K562 (cell line): ENCODE data around the gene FAM78A. TPM values are rescaled to one million over a fixed set of nuclear protein-coding genes. Genes with fewer than 3 reads are reported as not detected.

ENCODE experiments used
- ATAC-seq: fragments of 200-7000 bp; cut with Tn5 transposase; 3 replicates; pipeline ENCODE4 v1.9.1; 2020; ENCODE audit warnings: moderate library complexity
- BruUV-seq: library from RNA; stranded (reverse); fragments of 400-500 nt; replicated peaks from 2 replicates; lab custom pipeline; 2021; lab: Mats Ljungman, UMichigan
- CTCF ChIA-PET: fragments of 300-600 bp; formaldehyde crosslinking; extraction: SDS; loops from one replicate; lab custom pipeline; 2021; ENCODE audit warnings: low intra/inter-chr PET ratio; lab: Yijun Ruan, JAX
- POLR2A ChIA-PET: fragments of 300-600, 350-650 bp; sonication (Branson Sonifier 250); formaldehyde crosslinking; extraction: SDS; loops from one replicate; lab custom pipeline; 2021; ENCODE audit warnings: antibody characterized with exemption, inconsistent platforms; lab: Yijun Ruan, JAX
- DNase-seq, 4 experiments: peaks; one replicate each; pipeline versions ENCODE4 v3.0.0 to v3.0.0-alpha.2; 2011 to 2018; ENCODE audit warnings: low spot score in 3 of 4, mixed read lengths in 3 of 4; ENCODE audit errors: extremely low read depth in 1 of 4
- FAIRE-seq: peaks from 2 replicates; lab custom pipeline; 2011; peaks lifted over from hg19 to GRCh38; lab: Jason Lieb, UNC
- H2AFZ ChIP-seq: 2 replicates; pipeline ENCODE4 v1.6.0; 2011; ENCODE audit warnings: low read depth, low read length, control low read depth, inconsistent platforms
- H3K27ac ChIP-seq: fragments of 200-600 bp; 3 replicates; pipeline ENCODE4 v1.8.0; 2011; ENCODE audit warnings: low read depth, mild to moderate bottlenecking, control low read depth, inconsistent platforms, low read length, moderate library complexity, mixed read lengths; ENCODE audit errors: extremely low read depth
- H3K27me3 ChIP-seq, 2 experiments: fragments of 300-600 bp in 1 of 2; 2 replicates in 1 of 2; 3 replicates in 1 of 2; pipeline versions ENCODE4 v1.6.0 to v1.8.0; 2011; ENCODE audit warnings: inconsistent platforms in 2 of 2, low read length in 2 of 2, mild to moderate bottlenecking in 1 of 2, mixed read lengths in 1 of 2, moderate library complexity in 1 of 2; ENCODE audit not compliant: control insufficient read depth in 2 of 2, insufficient read depth in 2 of 2
- H3K36me3 ChIP-seq: fragments of 300-600 bp; 3 replicates; pipeline ENCODE4 v1.8.0; 2011; ENCODE audit warnings: mild to moderate bottlenecking, low read length, inconsistent platforms; ENCODE audit not compliant: control insufficient read depth, insufficient read depth
- H3K4me1 ChIP-seq, 2 experiments: fragments of 200-600 bp in 1 of 2; replicated peaks in 1 of 2; 2 replicates in 1 of 2; 3 replicates in 1 of 2; pipeline versions ENCODE4 v1.5.1 to v1.8.0; 2011; ENCODE audit warnings: inconsistent platforms in 2 of 2, low read length in 2 of 2, mild to moderate bottlenecking in 1 of 2, mixed read lengths in 1 of 2, moderate library complexity in 1 of 2; ENCODE audit not compliant: control insufficient read depth in 2 of 2, insufficient read depth in 2 of 2
- H3K4me2 ChIP-seq: 2 replicates; pipeline ENCODE4 v1.6.1; 2011; ENCODE audit warnings: low read length, control low read depth, inconsistent platforms, mixed read lengths; ENCODE audit not compliant: insufficient read depth
- H3K4me3 ChIP-seq: fragments of 200-600 bp; sonication (generic), shearing (Covaris generic); 2 replicates; pipeline ENCODE4 v1.5.1; 2016; ENCODE audit warnings: control low read depth, inconsistent platforms
- H3K79me2 ChIP-seq: fragments of 200-600 bp; 3 replicates; pipeline ENCODE4 v1.8.0; 2011; ENCODE audit warnings: low read length, inconsistent platforms; ENCODE audit not compliant: control insufficient read depth, insufficient read depth
- H3K9ac ChIP-seq, 2 experiments: 2 replicates each; pipeline versions ENCODE4 v1.6.0 to v1.6.1; 2011; ENCODE audit warnings: low read depth in 2 of 2, low read length in 2 of 2, control low read depth in 1 of 2, inconsistent platforms in 1 of 2, mild to moderate bottlenecking in 1 of 2, mixed read lengths in 1 of 2; ENCODE audit not compliant: insufficient read depth in 1 of 2
- H3K9me1 ChIP-seq: one replicate; pipeline ENCODE4 v1.6.0; 2011; ENCODE audit warnings: inconsistent platforms, mild to moderate bottlenecking, low read length, moderate library complexity; ENCODE audit not compliant: control insufficient read depth, insufficient read depth
- H3K9me3 ChIP-seq: replicated peaks from 2 replicates; pipeline ENCODE4 v1.5.1; 2011; ENCODE audit warnings: low read depth, low read length, inconsistent platforms; ENCODE audit not compliant: control insufficient read depth, insufficient read depth
- H4K20me1 ChIP-seq: replicated peaks from 2 replicates; pipeline ENCODE4 v1.6.1; 2011; ENCODE audit warnings: low read length, inconsistent platforms, mixed read lengths; ENCODE audit not compliant: control insufficient read depth, insufficient read depth
- ARID3B ChIP-seq: fragments of 250-450 bp; sonication (Bioruptor Pico); IDR thresholded peaks from 2 replicates; pipeline ENCODE4 v1.4.0; 2020; ENCODE audit warnings: borderline replicate concordance
- DMBX1 ChIP-seq: fragments of 250-450 bp; sonication (Bioruptor Pico); IDR thresholded peaks from 2 replicates; pipeline ENCODE4 v1.8.0; 2022; ENCODE audit warnings: inconsistent platforms, mild to moderate bottlenecking, moderate library complexity, borderline replicate concordance
- FOXJ3 ChIP-seq: sonication (generic); formaldehyde crosslinking; IDR thresholded peaks from 2 replicates; pipeline ENCODE4 v1.4.0; 2020; ENCODE audit warnings: mild to moderate bottlenecking, missing genetic modification reagents
- HLTF ChIP-seq: fragments of 450-650 bp; IDR thresholded peaks from 2 replicates; pipeline ENCODE4 v1.6.1; 2016
- SP2 ChIP-seq: IDR thresholded peaks from 2 replicates; pipeline ENCODE4 v1.6.1; 2011; ENCODE audit warnings: mild to moderate bottlenecking, low read depth, low read length, moderate library complexity; ENCODE audit not compliant: poor library complexity, severe bottlenecking; ENCODE audit errors: extremely low read depth
- ZNF318 ChIP-seq, 2 experiments: fragments of 450-650 bp; IDR thresholded peaks; 2 replicates each; pipeline ENCODE4 v1.6.1; 2016; ENCODE audit warnings: mild to moderate bottlenecking in 2 of 2, borderline replicate concordance in 1 of 2, low read depth in 1 of 2, moderate library complexity in 1 of 2
- WGBS: fragments of 100-300 bp; shearing (Covaris generic); methylation state at CpG from one replicate; pipeline ENCODE4 v1.1.6; 2016; ENCODE audit warnings: low coverage, mixed read lengths; ENCODE audit not compliant: insufficient coverage; ENCODE audit errors: missing lambda C conversion rate; 5-methylcytosine and 5-hydroxymethylcytosine counted together
- in situ Hi-C: fragments of 300-500 bp; cut with MboI; formaldehyde crosslinking; loops from 4 replicates; pipeline ENCODE4 v1.15.0; 2018; ENCODE audit warnings: inconsistent platforms, mixed read lengths
- intact Hi-C: fragments of 100-400 bp; cut with micrococcal nuclease; formaldehyde crosslinking; loops from 2 replicates; pipeline ENCODE4 v1.14.2; 2022
- polyA plus RNA-seq, 8 experiments: library from polyadenylated mRNA; depleted of rRNA in 4 of 8; stranded (reverse) in 5 of 8; unstranded in 3 of 8; fragments of >200 nt; fragmentation: Nextera tagmentation in 2 of 8; fragmentation: Illumina TruSeq in 1 of 8; extraction: Ambion mirVana in 2 of 8; extraction: Trizol in 1 of 8; gene quantifications; 2 replicates each; pipeline versions ENCODE4 v1.2.1 to v1.2.3, GENCODE V29; 2011 to 2014; ENCODE audit warnings: inconsistent platforms in 1 of 8, missing spikeins in 1 of 8
- total RNA-seq, 7 experiments: library from RNA; depleted of rRNA in 6 of 7; stranded (reverse); fragments of >200 nt in 6 of 7; fragmentation: Illumina TruSeq in 2 of 7; extraction: Trizol in 2 of 7; gene quantifications; 2 replicates each; pipeline versions ENCODE4 v1.2.1 to v1.2.3, GENCODE V29; 2011 to 2021; ENCODE audit warnings: low replicate concordance in 1 of 7
- TF ChIP-seq, protein P1 (sequence below), 2 experiments: fragments of 450-650 bp in 1 of 2; sonication (generic) in 1 of 2; formaldehyde crosslinking; conservative IDR thresholded peaks; 2 replicates each; pipeline versions ENCODE4 v1.4.0 to v1.8.1; 2020 to 2022; ENCODE audit warnings: mild to moderate bottlenecking in 1 of 2, missing genetic modification reagents in 1 of 2

FAM78A gene
- total and polyA plus RNA-seq, 9 of the 15 experiments (the other 6 are each of a cell fraction or from before 2014, with no cell fraction given): 0.56 to 103 (median 55.2) TPM

DNA sequence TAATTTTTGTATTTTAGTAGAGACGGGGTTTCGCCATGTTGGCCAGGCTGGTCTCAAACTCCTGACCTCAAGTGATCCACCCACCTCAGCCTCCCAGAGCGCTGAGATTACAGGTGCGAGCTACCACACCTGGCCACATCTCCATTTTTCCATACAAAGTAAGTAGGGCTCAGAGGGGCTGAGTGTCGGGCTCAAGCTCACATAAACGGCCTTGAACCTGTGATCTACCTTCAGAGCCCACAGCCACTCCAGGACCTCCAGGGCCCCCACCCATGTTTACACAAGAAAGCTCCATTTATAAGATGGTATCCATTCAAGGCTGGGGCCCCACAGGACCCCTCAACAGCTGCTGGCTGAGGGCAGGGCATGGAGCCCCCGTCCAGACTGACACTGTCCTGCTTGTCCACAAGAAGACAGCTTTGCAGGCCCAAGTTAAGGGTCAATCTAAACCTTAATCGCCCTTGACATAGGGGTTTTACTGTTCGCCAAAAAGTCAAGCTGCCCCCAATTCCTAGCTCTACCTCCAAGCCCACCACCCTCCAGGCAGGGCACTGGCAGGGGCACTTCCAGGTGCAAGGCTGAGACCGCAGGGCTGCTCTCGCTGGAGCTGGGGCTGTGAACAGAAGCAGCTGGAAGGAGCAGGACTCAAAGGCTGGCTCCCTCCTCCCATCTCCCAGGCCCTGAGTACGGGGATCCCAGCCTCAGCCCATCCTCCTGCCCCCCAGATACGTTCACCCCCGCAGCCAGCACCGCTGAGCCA is 18.9 kb downstream of the FAM78A start:
- BruUV-seq: no TSS peak
- FAIRE-seq (no peak), ATAC-seq (peak; percentile 2; the same call in 2 of the 3 replicates), DNase-seq (peak in 3 of 4 experiments; percentile 23 to 69 (median 61))
- Histone ChIP-seq H3K79me2 (0 out of 3 replicates have a peak, but pooled peaks cover 2% of the 10 kb centered on the region), H4K20me1 (0 out of 2 replicates have a peak, but pooled peaks cover 7% of the 10 kb centered on the region), H3K4me3 (no peak overlapping the region), H3K27me3 (peaks cover 0 to 9% of the 10 kb centered on the region in 2 experiments; a peak in 1 of 5 replicates), H3K9ac (peak overlapping the region in 1 of 2 experiments; percentile 52; a peak in 2 of 4 replicates), H3K4me1 (peaks cover 12 to 36% of the 10 kb centered on the region in 2 experiments), H3K27ac (no peak overlapping the region), H3K4me2 (no peak overlapping the region), H3K9me1 (peaks cover 12% of the 10 kb centered on the region), H3K9me3 (no peaks in the 10 kb centered on the region), H3K36me3 (peaks cover 45% of the 10 kb centered on the region), H2AFZ (no peak overlapping the region)
- intact Hi-C loops (no loop called here), in situ Hi-C loops (no loop called here)
- TF ChIP-seq ZNF318 (IDR thresholded peaks at IDR 0.05; ENCODE audit: borderline replicate concordance in 1 of 2, low read depth in 1 of 2): no peak
- TF ChIP-seq FOXJ3: no peak
- TF ChIP-seq ARID3B: no peak
- no peak for TF ChIP-seq HLTF
- TF ChIP-seq, protein P1, sequence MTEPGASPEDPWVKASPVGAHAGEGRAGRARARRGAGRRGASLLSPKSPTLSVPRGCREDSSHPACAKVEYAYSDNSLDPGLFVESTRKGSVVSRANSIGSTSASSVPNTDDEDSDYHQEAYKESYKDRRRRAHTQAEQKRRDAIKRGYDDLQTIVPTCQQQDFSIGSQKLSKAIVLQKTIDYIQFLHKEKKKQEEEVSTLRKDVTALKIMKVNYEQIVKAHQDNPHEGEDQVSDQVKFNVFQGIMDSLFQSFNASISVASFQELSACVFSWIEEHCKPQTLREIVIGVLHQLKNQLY (CRISPR knock-in tag; conservative IDR thresholded peaks at IDR 0.05): 0 out of 4 replicates have a peak, but pooled peaks of 1 of the 2 experiments have one; percentile 37
- peak; percentile 6 for TF ChIP-seq SP2
- no peak for TF ChIP-seq DMBX1 (CRISPR knock-in tag)
- POLR2A ChIA-PET: interaction anchor here (0.7 to 17.3 kb wide), 16 partner anchors 8 to 170 kb away, joined by 3 to 338 read pairs (median 4); partner anchors contain the start of genes FAM78A and NUP214
- 78% methylated on average over 15 of the region's 15 CpGs for WGBS
- CTCF ChIA-PET: no interaction called here
